Lung (tissue), 12 donors: ENCODE data around the gene GUCA2B. TPM values are rescaled to one million over a fixed set of nuclear protein-coding genes. Genes with fewer than 3 reads are reported as not detected.

Experiments used
- ATAC-seq: fragments of 200-7000 bp; cut with Tn5 transposase; one replicate; pipeline ENCODE4 v1.9.1; 2020; ENCODE audit warnings: moderate number of reproducible peaks; ENCODE audit not compliant: insufficient read depth, low FRiP score
- DNase-seq, 3 donors: peaks; one replicate each; pipeline ENCODE4 v3.0.0-alpha.2; 2013 to 2017
- H3K27ac ChIP-seq, 2 donors: one replicate each; pipeline ENCODE4 v1.5.1; 2013; ENCODE audit warnings: mild to moderate bottlenecking in 2 of 2, moderate library complexity in 2 of 2, control low read depth in 1 of 2, inconsistent platforms in 1 of 2, low read depth in 1 of 2, low read length in 1 of 2
- H3K27me3 ChIP-seq, 3 donors: one replicate each; pipeline ENCODE4 v1.5.1; 2013; ENCODE audit warnings: low read length in 2 of 3; ENCODE audit not compliant: control insufficient read depth in 3 of 3, insufficient read depth in 3 of 3
- H3K36me3 ChIP-seq, 4 donors: one replicate each; pipeline ENCODE4 v1.5.1; 2013; ENCODE audit warnings: low read length in 4 of 4, mild to moderate bottlenecking in 1 of 4, moderate library complexity in 1 of 4; ENCODE audit not compliant: control insufficient read depth in 4 of 4, insufficient read depth in 4 of 4
- H3K4me1 ChIP-seq, 5 donors: one replicate each; pipeline ENCODE4 v1.5.1; 2013; ENCODE audit warnings: low read length in 5 of 5, mild to moderate bottlenecking in 2 of 5, moderate library complexity in 1 of 5; ENCODE audit not compliant: control insufficient read depth in 5 of 5, insufficient read depth in 5 of 5
- H3K4me3 ChIP-seq: one replicate; pipeline ENCODE4 v1.5.1; 2013; ENCODE audit warnings: mild to moderate bottlenecking, control low read depth, moderate library complexity
- H3K9ac ChIP-seq, 2 donors: one replicate each; pipeline ENCODE4 v1.5.1; 2013; ENCODE audit warnings: low read length in 2 of 2, control low read depth in 1 of 2; ENCODE audit not compliant: insufficient read depth in 1 of 2
- H3K9me3 ChIP-seq, 4 donors: one replicate each; pipeline ENCODE4 v1.5.1; 2013; ENCODE audit warnings: low read length in 3 of 4, mild to moderate bottlenecking in 1 of 4, moderate library complexity in 1 of 4; ENCODE audit not compliant: control insufficient read depth in 4 of 4, insufficient read depth in 3 of 4
- WGBS, 2 donors: extraction: QIAGEN DNeasy Blood & Tissue Kit; methylation state at CpG; one replicate each; pipeline ENCODE4 v1.1.7; 2013; 5-methylcytosine and 5-hydroxymethylcytosine counted together
- polyA plus RNA-seq, 2 donors: library from polyadenylated mRNA; stranded (reverse); fragments of 200-250 nt; gene quantifications; one replicate each; pipeline ENCODE4 v1.2.1, GENCODE V29; 2013
- total RNA-seq, 2 donors: library from RNA; depleted of rRNA in 1 of 2; stranded (reverse); fragments of >200 nt in 1 of 2; gene quantifications; one replicate each; pipeline ENCODE4 v1.2.1, GENCODE V29; 2014 to 2021
- TF ChIP-seq, protein P1 (sequence below): IDR thresholded peaks from 2 replicates; pipeline ENCODE4 v1.5.1; 2012; ENCODE audit warnings: mild to moderate bottlenecking; ENCODE audit errors: control extremely low read depth, extremely low read depth
- donor health status: control.
- donor health status: control.
- donor health status: Bipolar disorder and iron deficiency.
- donor health status: healthy.
- donor health status: DM: yes; HTN: yes; CAD: no.

The GUCA2B gene
- total and polyA plus RNA-seq, 4 donors, result not detected

DNA sequence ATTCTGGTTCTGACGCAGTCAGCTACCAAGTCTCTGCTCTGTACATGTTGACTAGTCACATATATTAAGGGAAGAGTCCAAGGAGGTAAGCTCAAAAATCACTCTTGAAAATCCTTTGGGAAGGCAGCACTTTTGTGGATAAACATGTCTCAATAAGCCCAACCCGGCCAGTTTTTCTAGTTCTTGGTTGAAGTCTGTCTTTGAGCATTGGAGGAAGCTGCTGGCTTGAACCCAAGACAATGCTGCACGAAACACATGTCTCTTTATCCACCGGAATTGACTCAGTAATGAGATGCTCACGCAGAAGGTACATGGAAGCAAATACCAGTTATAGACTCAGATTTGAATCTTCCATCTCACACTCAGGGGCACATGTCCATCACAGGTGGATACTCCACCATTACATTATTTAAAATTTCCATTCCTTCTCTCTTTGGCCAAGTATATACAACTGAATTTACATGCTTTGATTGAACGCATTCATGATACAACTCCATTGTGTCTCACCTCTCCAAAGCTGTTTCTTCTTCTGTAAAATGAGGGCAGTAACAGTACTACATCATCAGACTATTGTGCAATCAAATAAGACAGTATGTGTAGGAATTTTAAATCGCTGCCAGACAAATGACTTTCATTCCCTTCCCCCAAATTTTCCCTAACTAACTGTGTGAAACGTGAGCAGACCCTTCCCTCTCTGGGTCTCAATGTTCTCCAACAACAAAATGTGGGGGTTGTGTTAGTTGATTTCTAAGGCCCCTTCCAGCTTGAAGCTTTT lies 20.9 kb downstream of the GUCA2B start:
- Histone ChIP-seq H3K4me1 (peaks cover 0 to 85% (median 33%) of the 10 kb centered on the region in 5 donors), H3K9ac (no peak overlapping the region), H3K27ac (no peak overlapping the region), H3K27me3 (no peaks in the 10 kb centered on the region), H3K9me3 (no peaks in the 10 kb centered on the region), H3K36me3 (no peaks in the 10 kb centered on the region), H3K4me3 (no peak overlapping the region)
- DNase-seq (peak; percentile 61 to 85 (median 74)), ATAC-seq (no peak)
- TF ChIP-seq, protein P1, sequence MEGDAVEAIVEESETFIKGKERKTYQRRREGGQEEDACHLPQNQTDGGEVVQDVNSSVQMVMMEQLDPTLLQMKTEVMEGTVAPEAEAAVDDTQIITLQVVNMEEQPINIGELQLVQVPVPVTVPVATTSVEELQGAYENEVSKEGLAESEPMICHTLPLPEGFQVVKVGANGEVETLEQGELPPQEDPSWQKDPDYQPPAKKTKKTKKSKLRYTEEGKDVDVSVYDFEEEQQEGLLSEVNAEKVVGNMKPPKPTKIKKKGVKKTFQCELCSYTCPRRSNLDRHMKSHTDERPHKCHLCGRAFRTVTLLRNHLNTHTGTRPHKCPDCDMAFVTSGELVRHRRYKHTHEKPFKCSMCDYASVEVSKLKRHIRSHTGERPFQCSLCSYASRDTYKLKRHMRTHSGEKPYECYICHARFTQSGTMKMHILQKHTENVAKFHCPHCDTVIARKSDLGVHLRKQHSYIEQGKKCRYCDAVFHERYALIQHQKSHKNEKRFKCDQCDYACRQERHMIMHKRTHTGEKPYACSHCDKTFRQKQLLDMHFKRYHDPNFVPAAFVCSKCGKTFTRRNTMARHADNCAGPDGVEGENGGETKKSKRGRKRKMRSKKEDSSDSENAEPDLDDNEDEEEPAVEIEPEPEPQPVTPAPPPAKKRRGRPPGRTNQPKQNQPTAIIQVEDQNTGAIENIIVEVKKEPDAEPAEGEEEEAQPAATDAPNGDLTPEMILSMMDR, result no peak
- WGBS, 2 donors, result 70 to 80% methylated on average over 8 of the region's 8 CpGs

DNA sequence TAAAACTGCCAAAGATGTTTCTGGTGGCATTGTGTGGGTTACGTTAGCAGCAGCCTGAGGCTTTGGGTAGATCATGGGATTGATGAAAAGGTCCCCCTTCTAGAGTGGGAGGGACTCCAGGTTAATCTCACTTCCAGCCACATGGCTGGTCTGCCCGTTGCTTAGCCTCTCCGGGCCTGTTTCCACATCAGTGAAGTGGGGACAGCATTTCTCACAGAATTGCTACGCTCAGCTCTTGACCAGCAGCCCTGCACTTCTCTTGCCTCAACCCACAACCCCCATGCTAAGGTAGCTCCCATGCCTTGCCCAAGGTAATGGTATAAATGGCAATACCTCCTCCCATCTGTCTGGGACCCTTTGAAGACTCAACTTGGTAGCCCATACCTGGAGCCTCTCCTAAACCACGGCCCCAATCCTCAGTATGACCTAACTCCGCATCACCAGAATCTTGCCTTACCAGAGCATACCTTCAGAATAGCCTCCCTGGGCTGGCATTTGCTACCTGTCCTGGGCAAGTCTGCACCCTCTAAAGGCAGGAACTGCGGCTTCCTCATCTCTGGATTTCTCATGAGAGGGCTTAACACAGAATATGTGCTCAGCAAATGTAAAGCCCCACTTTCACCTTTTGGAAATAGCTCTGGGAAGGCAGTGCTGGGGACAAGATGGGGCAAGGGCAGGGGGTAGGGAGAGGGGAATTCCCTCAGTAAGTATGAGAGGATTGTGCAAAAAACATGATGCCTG lies 22.3 kb downstream of the GUCA2B start:
- ATAC-seq (no peak), DNase-seq (no peak)
- WGBS, 2 donors, result 90 to 94% methylated on average over 7 of the region's 7 CpGs
- H3K36me3 ChIP-seq, result peaks cover 0 to 1% (median 0%) of the 10 kb centered on the region in 4 donors
- TF ChIP-seq, protein P1, result no peak
- no peaks in the 10 kb centered on the region for H3K9me3 ChIP-seq
- H3K4me3 ChIP-seq, result no peak overlapping the region
- no peak overlapping the region for H3K9ac ChIP-seq
- no peaks in the 10 kb centered on the region for H3K27me3 ChIP-seq
- no peak overlapping the region for H3K27ac ChIP-seq
- peaks cover 4 to 99% (median 42%) of the 10 kb centered on the region in 5 donors for H3K4me1 ChIP-seq

DNA sequence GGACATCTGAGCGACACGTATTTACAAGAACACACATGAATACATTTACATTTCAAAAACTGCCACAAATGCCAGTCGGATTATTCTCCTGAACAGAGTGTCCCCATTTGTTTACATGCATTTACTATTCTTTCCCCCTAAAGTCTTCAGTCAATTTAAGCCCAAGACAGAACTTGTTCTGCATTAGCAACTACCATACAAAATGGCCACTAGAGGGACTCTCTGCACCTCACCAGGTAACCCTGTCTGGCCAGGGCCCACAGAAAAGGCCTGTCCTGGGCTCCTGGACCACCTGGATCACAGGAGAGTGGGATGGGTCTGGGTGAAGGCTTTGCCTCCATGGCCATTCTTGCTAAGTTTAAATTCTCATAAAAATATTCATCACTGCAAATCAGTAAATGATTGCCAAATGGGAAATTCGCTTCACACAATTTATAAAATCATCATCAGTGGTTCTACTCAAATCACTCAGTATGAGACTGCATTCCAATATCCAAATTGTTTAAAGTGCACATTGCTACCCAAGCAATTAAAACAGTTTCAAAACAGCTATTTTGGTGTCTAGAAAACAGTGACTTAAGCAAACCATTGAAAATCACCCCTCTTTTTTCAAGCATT lies 23.8 kb downstream of the GUCA2B start:
- WGBS, 2 donors, result 77 to 80% methylated on average over 4 of the region's 4 CpGs
- ATAC-seq (no peak), DNase-seq (peak in 1 of 3 donors; percentile 50)
- peaks cover 4 to 93% (median 34%) of the 10 kb centered on the region in 5 donors for H3K4me1 ChIP-seq
- no peaks in the 10 kb centered on the region for H3K9me3 ChIP-seq
- no peaks in the 10 kb centered on the region for H3K27me3 ChIP-seq
- H3K9ac ChIP-seq, result no peak overlapping the region
- H3K27ac ChIP-seq, result peak overlapping the region in 1 of 2 donors; percentile 62
- TF ChIP-seq, protein P1, result peak; percentile 19
- peaks cover 4 to 6% (median 5%) of the 10 kb centered on the region in 4 donors for H3K36me3 ChIP-seq
- H3K4me3 ChIP-seq, result no peak overlapping the region
